SK-MEL-5 (cell line): ENCODE results near the gene AK8. TPM values are rescaled to one million over a fixed set of nuclear protein-coding genes. Genes with fewer than 3 reads are reported as not detected.

Experiments
- DNase-seq: peaks from one replicate; pipeline ENCODE4 v3.0.0-alpha.2; 2016; ENCODE audit warnings: low read depth, low spot score
- in situ Hi-C: cut with HindIII; loops from 2 replicates; pipeline ENCODE4 v1.10.0; 2016; ENCODE audit warnings: low sequenced_read_pairs, high pct_unique_total_duplicates, low pct_unique_long_range_greater_than_20kb
- total RNA-seq: library from RNA; depleted of rRNA; stranded (reverse); fragments of >200 nt; shearing (Covaris generic); gene quantifications from 2 replicates; pipeline ENCODE4 v1.2.3, GENCODE V29; 2014

AK8 gene
- total RNA-seq, 1 experiment from 2014 or later, result 0.21 TPM

GRCh38 chr9:132820169-132820944 is 57.7 kb downstream of the AK8 start:
- DNase-seq, result no peak
- in situ Hi-C loops, result no loop called here

GRCh38 chr9:132818588-132818987 is 59.5 kb downstream of the AK8 start:
- no peak for DNase-seq
- in situ Hi-C loops, result no loop called here

GRCh38 chr9:132814937-132815336 is 63.1 kb downstream of the AK8 start:
- DNase-seq, result no peak
- in situ Hi-C loops, result no loop called here

GRCh38 chr9:132813115-132813771 is 64.8 kb downstream of the AK8 start:
- DNase-seq, result no peak
- in situ Hi-C loops, result no loop called here

- no peak for DNase-seq
- in situ Hi-C loops, result no loop called here
Observed at GRCh38 chr9:132811985-132812384, 66.1 kb downstream of the AK8 start.

- DNase-seq, result no peak
- in situ Hi-C loops, result no loop called here
Observed at GRCh38 chr9:132810314-132810713, 67.8 kb downstream of the AK8 start.

GRCh38 chr9:132809677-132810271 is 68.3 kb downstream of the AK8 start:
- in situ Hi-C loops, result no loop called here
- DNase-seq, result no peak

GRCh38 chr9:132808645-132809044 is 69.4 kb downstream of the AK8 start:
- no peak for DNase-seq
- in situ Hi-C loops, result no loop called here

GRCh38 chr9:132806723-132807421 is 71.2 kb downstream of the AK8 start:
- in situ Hi-C loops, result no loop called here
- DNase-seq, result no peak

- in situ Hi-C loops, result no loop called here
Observed at GRCh38 chr9:132806306-132806705, 71.8 kb downstream of the AK8 start.

GRCh38 chr9:132804576-132805295 is 73.3 kb downstream of the AK8 start:
- in situ Hi-C loops, result no loop called here
- DNase-seq, result no peak

More at GRCh38 chr9:132806306-132806705, 71.8 kb downstream of the AK8 start:
- no peak for DNase-seq

GRCh38 chr9:132802121-132802795 is 75.8 kb downstream of the AK8 start:
- in situ Hi-C loops, result no loop called here
- DNase-seq, result no peak

- in situ Hi-C loops, result no loop called here
- DNase-seq, result no peak
Observed at GRCh38 chr9:132801659-132802058, 76.4 kb downstream of the AK8 start.

GRCh38 chr9:132800038-132800648 is 77.9 kb downstream of the AK8 start:
- in situ Hi-C loops, result no loop called here
- DNase-seq, result peak; percentile 85

GRCh38 chr9:132798817-132799790 is 79.0 kb downstream of the AK8 start:
- DNase-seq, result peak; percentile 36
- in situ Hi-C loops, result no loop called here
